MM.1S (cell line): Measurements from ENCODE around the gene CEP104.

Experiments used
- DNase-seq: peaks from one replicate; pipeline ENCODE4 v3.0.0-alpha.2; 2015
- H2AFZ ChIP-seq: fragments of 300-600 bp; sonication (generic); 2 replicates; pipeline ENCODE4 v1.6.0; 2016; ENCODE audit warnings: antibody characterized with exemption, low read length
- H3F3A ChIP-seq: fragments of 300-600 bp; sonication (generic); 2 replicates; pipeline ENCODE4 v1.6.1; 2016; ENCODE audit warnings: mild to moderate bottlenecking, antibody characterized with exemption, low read length, moderate library complexity, mixed read lengths; ENCODE audit not compliant: insufficient read depth
- H3K27ac ChIP-seq: fragments of 300-600 bp; sonication (generic); 2 replicates; pipeline ENCODE4 v1.5.1; 2016; ENCODE audit warnings: mild to moderate bottlenecking, low read length
- H3K27me3 ChIP-seq: fragments of 300-600 bp; sonication (generic); replicated peaks from 2 replicates; pipeline ENCODE4 v1.6.0; 2016; ENCODE audit warnings: low read length; ENCODE audit not compliant: insufficient read depth
- H3K36me3 ChIP-seq: fragments of 300-600 bp; sonication (generic); replicated peaks from 2 replicates; pipeline ENCODE4 v1.6.1; 2016; ENCODE audit warnings: mild to moderate bottlenecking, low read length, mixed read lengths; ENCODE audit not compliant: insufficient read depth
- H3K4me1 ChIP-seq: fragments of 300-600 bp; sonication (generic); 2 replicates; pipeline ENCODE4 v1.6.1; 2016; ENCODE audit warnings: low read length, mixed read lengths
- H3K4me2 ChIP-seq: fragments of 300-600 bp; sonication (generic); 2 replicates; pipeline ENCODE4 v1.6.0; 2016; ENCODE audit warnings: low read depth, low read length
- H3K4me3 ChIP-seq: fragments of 300-600 bp; sonication (generic); 2 replicates; pipeline ENCODE4 v1.5.1; 2016; ENCODE audit warnings: low read length, mixed read lengths
- H3K79me2 ChIP-seq: fragments of 300-600 bp; sonication (generic); 2 replicates; pipeline ENCODE4 v1.6.1; 2016; ENCODE audit warnings: mixed run types, low read length, mixed read lengths
- H3K9ac ChIP-seq: fragments of 300-600 bp; sonication (generic); 2 replicates; pipeline ENCODE4 v1.6.1; 2016; ENCODE audit warnings: low read length, mixed read lengths
- H3K9me2 ChIP-seq: fragments of 300-600 bp; sonication (generic); replicated peaks from 2 replicates; pipeline ENCODE4 v1.6.1; 2016; ENCODE audit warnings: mild to moderate bottlenecking, low read length, mixed read lengths; ENCODE audit not compliant: insufficient read depth
- H3K9me3 ChIP-seq: fragments of 300-600 bp; sonication (generic); replicated peaks from 2 replicates; pipeline ENCODE4 v1.6.1; 2016; ENCODE audit warnings: mild to moderate bottlenecking, low read length, mixed read lengths; ENCODE audit not compliant: insufficient read depth
- H4K20me1 ChIP-seq: fragments of 300-600 bp; sonication (generic); 2 replicates; pipeline ENCODE4 v1.6.1; 2016; ENCODE audit warnings: mild to moderate bottlenecking, low read length, moderate library complexity, mixed read lengths; ENCODE audit not compliant: insufficient read depth
- CTCF ChIP-seq: fragments of 300-600 bp; sonication (generic); IDR thresholded peaks from 2 replicates; pipeline ENCODE4 v1.5.1; 2016; ENCODE audit warnings: antibody characterized with exemption, low read length, mixed read lengths
- EZH2 ChIP-seq: fragments of 300-600 bp; sonication (generic); optimal IDR thresholded peaks from 2 replicates; pipeline ENCODE3; 2017; ENCODE audit warnings: low read depth, mild to moderate bottlenecking, antibody characterized with exemption, low read length, mixed read lengths
- EZH2phosphoT487 ChIP-seq: fragments of 300-600 bp; sonication (generic); IDR thresholded peaks from 2 replicates; pipeline ENCODE4 v1.6.1; 2018; ENCODE audit warnings: antibody characterized with exemption, low read length

Gene CEP104

DNA sequence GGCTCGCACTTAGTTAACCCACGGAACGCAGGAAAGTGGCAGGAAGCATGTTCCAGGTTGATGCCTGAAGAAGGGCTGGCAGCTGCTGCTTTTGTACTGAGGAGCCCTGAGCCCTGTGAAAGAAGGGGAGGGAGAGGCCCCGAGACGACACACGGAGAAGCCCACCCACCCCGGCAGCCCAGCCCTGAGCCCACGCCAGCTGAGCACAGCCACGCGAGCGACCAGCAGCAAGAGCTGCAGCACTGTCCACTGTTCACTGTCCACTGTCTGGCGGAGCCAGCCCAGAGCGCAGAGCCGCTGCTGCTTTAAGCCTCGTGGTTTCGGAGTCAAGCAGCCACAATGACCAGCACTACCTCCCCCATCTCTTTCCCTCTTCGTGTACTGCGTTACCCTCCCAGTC, 66.1 kb downstream of the CEP104 start:
- Histone ChIP-seq H3K4me1 (peaks cover 6% of the 10 kb centered on the region; the same call in 1 of the 2 replicates), H3K4me2 (no peak overlapping the region), H2AFZ (no peak overlapping the region), H3K27ac (no peak overlapping the region), H3K9me3 (no peaks in the 10 kb centered on the region), H4K20me1 (no peaks in the 10 kb centered on the region), H3K9ac (no peak overlapping the region), H3K9me2 (no peaks in the 10 kb centered on the region), H3K27me3 (no peaks in the 10 kb centered on the region), H3K79me2 (peaks cover 82% of the 10 kb centered on the region), H3F3A (no peaks in the 10 kb centered on the region), H3K36me3 (0 out of 2 replicates have a peak, but pooled peaks cover 5% of the 10 kb centered on the region), H3K4me3 (no peak overlapping the region)
- DNase-seq, result no peak
- no peak for TF ChIP-seq EZH2
- TF ChIP-seq CTCF, result no peak
- no peak for TF ChIP-seq EZH2phosphoT487

- no peak overlapping the region for H3K4me2 ChIP-seq
- H3K27me3 ChIP-seq, result no peaks in the 10 kb centered on the region
- DNase-seq, result no peak
- H3F3A ChIP-seq, result no peaks in the 10 kb centered on the region
- H3K4me1 ChIP-seq, result peaks cover 6% of the 10 kb centered on the region; the same call in 1 of the 2 replicates
- no peaks in the 10 kb centered on the region for H4K20me1 ChIP-seq
- H3K79me2 ChIP-seq, result peaks cover 77% of the 10 kb centered on the region
- H2AFZ ChIP-seq, result no peak overlapping the region
- no peaks in the 10 kb centered on the region for H3K9me3 ChIP-seq
- H3K9ac ChIP-seq, result no peak overlapping the region
- H3K27ac ChIP-seq, result no peak overlapping the region
- H3K4me3 ChIP-seq, result no peak overlapping the region
- TF ChIP-seq EZH2phosphoT487 (no peak), EZH2 (no peak), CTCF (no peak)
- H3K9me2 ChIP-seq, result no peaks in the 10 kb centered on the region
- H3K36me3 ChIP-seq, result 0 out of 2 replicates have a peak, but pooled peaks cover 5% of the 10 kb centered on the region
These were observed 66.5 kb downstream of the CEP104 start for GRCh38 chr1:3790500-3790923.

DNA sequence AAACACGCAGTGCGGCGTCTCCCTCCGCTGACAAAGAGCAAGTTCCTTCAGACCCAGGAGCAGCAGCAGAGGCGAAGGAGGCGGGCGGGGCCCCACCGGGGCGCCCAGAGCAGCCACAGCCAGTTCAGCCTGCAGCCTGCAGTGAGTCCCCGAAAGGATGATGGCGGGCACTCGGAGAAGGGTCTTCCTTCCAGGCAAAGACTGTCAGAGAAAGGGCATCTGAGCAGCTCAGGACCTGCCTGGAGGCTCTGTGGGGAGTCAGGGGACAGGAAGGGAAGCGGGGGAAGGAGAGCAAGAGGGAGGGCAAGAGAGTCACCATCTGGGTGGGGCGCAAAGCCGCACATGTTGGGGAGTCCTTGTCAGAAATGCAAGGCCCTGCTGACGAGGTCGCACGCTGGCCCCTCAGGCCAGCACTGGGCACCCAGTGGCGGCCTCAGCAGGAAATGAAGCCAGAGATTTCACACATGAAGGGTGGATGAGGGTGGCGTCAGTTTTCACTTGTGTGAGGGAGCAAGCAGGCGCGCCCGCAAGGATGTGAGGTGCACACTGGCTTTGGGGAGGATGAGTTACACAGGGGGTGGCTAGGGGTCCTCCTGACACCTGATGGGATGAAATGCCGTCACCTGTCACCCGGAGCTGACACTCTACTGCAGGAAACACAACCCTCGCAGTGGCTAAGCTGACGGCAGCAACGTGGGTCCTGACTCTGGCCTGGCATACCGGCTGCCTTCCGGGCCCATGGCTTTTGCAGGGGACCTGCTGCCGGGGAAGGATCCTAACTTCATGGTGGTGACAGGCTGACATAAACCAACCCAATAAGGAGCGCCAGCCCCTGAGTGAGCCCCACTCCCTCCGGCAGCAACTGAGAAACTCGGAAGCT, 67.3 kb downstream of the CEP104 start:
- H3K4me2 ChIP-seq, result no peak overlapping the region
- no peaks in the 10 kb centered on the region for H3F3A ChIP-seq
- H3K27ac ChIP-seq, result no peak overlapping the region
- no peak for DNase-seq
- H3K4me3 ChIP-seq, result no peak overlapping the region
- no peak for TF ChIP-seq EZH2phosphoT487
- no peak for TF ChIP-seq CTCF
- TF ChIP-seq EZH2, result no peak
- H3K79me2 ChIP-seq, result peaks cover 69% of the 10 kb centered on the region
- no peaks in the 10 kb centered on the region for H4K20me1 ChIP-seq
- no peaks in the 10 kb centered on the region for H3K27me3 ChIP-seq
- no peaks in the 10 kb centered on the region for H3K4me1 ChIP-seq
- 0 out of 2 replicates have a peak, but pooled peaks cover 5% of the 10 kb centered on the region for H3K36me3 ChIP-seq
- H3K9me2 ChIP-seq, result no peaks in the 10 kb centered on the region
- H3K9ac ChIP-seq, result no peak overlapping the region
- H3K9me3 ChIP-seq, result no peaks in the 10 kb centered on the region
- H2AFZ ChIP-seq, result no peak overlapping the region
